GM19240 (cell line): Measurements from ENCODE around the gene SRPRA.
"Not testable (repeated sequence)": the region's sequence is repeated elsewhere in the genome, so short reads cannot be mapped to it uniquely, and the experiment has no call there.

Experiments used
- DNase-seq: peaks from one replicate; pipeline ENCODE4 v3.0.0; 2011; ENCODE audit warnings: low spot score; ENCODE audit not compliant: insufficient read length

SRPRA gene, protein sequence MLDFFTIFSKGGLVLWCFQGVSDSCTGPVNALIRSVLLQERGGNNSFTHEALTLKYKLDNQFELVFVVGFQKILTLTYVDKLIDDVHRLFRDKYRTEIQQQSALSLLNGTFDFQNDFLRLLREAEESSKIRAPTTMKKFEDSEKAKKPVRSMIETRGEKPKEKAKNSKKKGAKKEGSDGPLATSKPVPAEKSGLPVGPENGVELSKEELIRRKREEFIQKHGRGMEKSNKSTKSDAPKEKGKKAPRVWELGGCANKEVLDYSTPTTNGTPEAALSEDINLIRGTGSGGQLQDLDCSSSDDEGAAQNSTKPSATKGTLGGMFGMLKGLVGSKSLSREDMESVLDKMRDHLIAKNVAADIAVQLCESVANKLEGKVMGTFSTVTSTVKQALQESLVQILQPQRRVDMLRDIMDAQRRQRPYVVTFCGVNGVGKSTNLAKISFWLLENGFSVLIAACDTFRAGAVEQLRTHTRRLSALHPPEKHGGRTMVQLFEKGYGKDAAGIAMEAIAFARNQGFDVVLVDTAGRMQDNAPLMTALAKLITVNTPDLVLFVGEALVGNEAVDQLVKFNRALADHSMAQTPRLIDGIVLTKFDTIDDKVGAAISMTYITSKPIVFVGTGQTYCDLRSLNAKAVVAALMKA

GRCh38 chr11:126268708-126269579 lies at the start of gene SRPRA, which contains the start of gene FOXRED1:
SRPRA (minus strand) TSS chr11:126268895; CDS start chr11:126268804, 91 bp downstream.
FOXRED1 (plus strand) TSS chr11:126269154; CDS start chr11:126269207, 53 bp downstream.
- peak; percentile 100 for DNase-seq

DNA sequence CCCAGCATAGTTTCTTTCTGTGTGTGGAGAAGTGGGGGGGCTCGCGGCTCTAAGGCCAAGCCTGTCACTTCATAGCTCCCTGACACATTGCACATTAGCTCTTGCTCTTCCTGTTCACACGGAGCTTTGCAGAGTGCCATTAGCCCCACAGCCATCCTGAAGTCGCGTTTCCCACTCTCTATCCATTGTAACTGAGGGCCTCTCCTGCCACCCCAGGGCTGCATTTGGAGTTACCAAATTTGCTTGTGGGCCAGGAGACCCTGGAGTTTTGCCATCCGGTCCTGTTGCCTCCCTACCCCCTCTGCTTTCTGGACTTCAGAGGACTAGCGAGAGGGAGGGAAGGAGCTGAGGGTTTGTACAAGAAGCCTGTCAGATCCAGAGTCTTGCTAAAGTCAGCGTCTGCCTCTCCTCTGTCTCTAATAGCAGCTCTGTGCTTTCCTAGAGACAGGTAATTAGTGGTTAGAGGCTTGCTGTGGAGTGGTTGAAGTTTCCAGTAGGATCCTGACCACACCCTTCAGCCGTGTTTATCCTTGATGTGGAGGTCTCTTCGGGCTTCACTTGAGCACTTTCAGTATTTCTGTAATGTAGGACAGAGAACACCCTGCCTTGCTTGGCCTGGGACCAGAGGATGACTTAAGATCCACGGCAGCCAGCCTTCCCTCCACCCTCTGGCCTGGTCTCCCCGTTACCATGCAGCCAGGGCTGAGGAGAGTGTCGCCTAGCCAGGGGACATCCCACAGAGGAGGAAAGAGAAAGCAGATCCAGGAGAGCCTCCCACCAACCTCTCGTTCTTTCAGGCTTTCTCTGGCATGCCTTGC lies 49.3 kb upstream of the SRPRA start:
- DNase-seq, result no peak

DNA sequence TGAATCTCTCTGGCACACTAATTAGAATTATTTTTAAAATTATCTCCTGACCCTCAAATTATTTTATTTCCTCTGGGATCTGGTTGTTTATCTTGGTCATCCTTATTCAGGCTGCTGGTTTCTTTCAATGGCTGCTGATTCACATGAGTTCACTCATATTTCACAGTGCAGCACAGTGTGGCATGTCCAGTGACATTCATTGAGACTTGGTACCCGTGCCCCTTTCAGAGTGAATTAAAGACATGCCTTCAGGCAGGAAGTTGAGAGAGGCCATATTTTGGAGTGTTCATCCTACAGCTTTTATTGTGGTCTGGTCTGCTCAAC lies 48.7 kb upstream of the SRPRA start:
- no peak for DNase-seq

- DNase-seq, result no peak
Observed at GRCh38 chr11:126313826-126314225, 45.1 kb upstream of the SRPRA start.

GRCh38 chr11:126312961-126313360 lies 44.3 kb upstream of the SRPRA start:
- DNase-seq, result no peak

DNA sequence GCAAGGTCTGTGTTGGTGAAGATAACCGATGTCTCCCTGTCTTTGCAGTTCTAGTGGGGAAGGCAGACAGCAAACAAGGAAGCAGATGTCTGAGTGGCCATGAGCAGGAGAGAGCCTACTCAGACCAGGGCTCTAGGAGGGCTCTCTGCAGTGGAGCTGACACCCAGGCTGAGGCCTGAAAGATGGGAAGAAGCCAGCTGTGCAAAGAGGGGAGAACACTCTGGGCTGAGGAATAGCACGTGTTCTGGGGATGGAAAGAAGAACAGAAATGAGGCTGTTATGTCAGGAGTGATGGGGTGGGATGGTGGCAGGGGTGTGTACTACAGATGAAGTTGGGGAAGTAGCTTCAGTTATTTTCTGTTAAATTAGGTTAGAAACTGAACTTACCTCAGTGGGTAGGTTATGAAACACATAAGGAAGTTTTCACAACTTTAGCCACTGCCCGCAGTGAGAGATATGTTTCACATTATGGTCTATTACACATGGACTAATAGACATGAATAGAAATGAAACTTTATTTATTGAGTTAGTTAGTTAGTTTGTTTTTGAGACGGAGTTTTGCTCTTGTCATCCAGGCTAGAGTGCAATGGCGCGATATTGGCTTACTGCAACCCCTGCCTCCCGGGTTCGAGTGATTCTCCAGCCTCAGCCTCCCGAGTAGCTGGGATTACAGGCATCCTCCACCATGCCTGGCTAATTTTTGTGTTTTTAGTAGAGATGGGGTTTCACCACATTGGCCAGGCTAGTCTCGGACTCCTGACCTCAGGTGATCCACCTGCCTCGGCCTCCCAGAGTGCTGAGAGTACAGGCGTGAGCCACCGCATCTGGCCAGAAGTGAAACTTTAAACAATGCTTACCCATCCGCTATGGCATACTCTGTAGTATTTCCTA lies 43.0 kb upstream of the SRPRA start:
- DNase-seq, result no peak

DNA sequence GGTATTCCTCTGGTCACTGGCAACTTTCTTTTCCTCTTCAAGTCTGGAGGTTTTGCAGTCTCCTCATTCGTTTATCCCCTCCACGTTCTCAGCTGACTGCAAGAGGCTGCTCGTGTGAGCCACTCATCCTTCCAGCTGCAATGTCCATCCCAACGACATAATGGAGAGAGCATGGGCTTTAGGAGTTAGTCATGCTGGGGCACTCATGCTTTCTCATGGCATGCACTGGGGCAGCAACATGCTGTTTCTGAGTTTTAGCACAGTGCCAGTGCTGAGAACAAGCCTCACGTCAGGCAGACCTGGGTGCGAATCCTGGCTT lies 42.3 kb upstream of the SRPRA start:
- no peak for DNase-seq

GRCh38 chr11:126310200-126310991 lies 41.7 kb upstream of the SRPRA start:
- DNase-seq, result no peak

GRCh38 chr11:126308771-126309170 lies 40.1 kb upstream of the SRPRA start:
- DNase-seq, result not testable (repeated sequence)

DNA sequence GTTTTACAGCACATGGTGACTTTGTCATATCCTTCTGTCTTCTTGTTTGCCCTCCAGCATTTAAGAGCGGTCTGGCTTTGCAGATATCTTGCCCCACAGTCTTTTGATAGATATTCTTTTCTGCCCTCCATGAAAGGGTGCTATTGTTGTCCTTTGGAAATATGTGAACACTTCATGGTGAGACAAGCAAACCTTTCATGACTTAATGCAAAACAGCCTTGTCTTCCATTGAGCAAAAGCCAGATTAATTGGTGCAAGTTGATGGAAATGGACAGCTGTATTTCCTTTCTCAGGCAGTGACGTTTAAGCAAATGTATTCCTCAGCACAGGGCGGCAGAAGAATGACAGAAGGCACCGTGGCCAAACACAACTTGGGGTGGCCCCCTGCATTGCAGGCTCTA lies 39.6 kb upstream of the SRPRA start:
- no peak for DNase-seq

DNA sequence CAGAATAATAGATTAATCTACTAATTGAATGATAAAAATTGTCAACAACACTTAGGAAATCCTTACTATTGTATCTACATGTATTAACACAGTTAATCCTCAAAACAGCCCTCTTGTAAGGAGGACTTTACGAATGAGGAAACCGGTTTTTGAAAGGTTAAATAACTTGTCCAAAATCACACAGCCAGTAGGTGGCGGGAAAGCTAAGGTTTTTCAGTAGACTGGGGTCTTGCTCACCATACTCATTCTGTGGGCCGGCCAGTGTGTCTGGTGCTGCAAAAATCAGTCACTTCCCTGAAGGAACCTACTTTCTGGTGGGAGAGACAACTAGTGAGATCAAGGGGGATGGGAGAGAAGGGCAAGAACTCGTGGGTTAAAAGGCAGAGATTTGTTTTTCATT lies 39.0 kb upstream of the SRPRA start:
- no peak for DNase-seq

DNA sequence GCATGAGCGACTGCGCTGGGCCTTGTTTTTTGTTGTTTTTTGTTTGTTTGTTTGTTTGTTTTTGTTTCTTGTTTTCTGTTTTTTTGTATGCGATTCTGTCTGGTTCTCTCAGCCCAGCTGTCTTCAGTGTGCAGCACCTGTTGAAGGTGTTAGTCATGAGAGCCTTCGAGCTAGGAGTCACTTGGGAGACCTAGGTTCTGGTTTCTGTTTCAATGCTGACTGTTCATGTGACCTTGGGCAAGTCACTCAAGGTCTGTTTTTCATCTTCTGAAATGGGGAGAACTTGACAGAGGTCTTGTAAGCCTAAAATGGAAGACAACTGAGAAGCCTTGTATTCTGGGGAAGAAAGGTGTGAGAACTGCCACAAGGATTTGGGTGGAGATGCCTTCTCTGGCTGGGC lies 37.0 kb upstream of the SRPRA start:
- DNase-seq, result no peak

GRCh38 chr11:126304457-126305075 lies 35.9 kb upstream of the SRPRA start:
- no peak for DNase-seq

GRCh38 chr11:126303623-126304456 lies 35.1 kb upstream of the SRPRA start, which contains the start of gene DCPS:
DCPS (plus strand) TSS chr11:126304060; CDS start chr11:126304081, 21 bp downstream.
- DNase-seq, result peak; percentile 68

DNA sequence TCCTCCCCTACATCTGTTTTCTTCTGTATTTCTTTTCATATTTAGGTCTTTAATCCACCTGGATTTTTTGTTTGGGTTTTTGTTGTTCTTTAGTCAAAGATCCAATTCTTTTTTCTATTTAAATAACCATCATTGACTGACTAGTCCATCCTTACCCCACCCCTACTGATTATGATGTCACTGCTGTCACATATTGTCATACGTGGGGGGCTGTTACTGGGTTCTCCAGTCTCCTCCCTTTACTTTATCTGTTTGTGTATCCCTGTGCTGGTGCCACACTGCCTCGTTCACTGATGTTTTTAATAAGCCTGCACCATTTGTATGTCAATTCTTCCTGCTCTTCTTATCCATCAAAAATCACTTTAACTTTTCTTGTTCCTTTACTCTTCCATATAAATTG lies 28.3 kb upstream of the SRPRA start:
- DNase-seq, result no peak

DNA sequence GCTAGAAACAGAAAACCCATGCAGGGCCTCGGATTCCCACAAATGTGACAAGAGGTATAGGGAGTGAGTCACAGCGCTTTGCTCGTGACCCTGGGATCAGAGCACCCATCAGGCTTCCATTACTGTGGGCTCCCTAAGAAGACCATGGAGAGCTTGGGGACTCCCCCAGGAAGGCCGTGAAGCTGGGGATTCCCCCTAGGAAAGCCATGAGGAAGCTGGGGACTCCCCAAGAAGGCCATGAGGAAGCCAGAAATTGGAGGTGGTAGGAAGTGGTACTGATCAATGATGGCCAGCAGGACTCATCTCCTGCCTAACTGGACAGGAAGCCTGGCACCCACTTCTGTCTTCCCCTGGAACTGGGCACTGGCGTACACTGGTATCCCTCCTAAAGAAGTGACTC lies 25.0 kb upstream of the SRPRA start:
- no peak for DNase-seq

GRCh38 chr11:126290887-126291286 lies 22.2 kb upstream of the SRPRA start:
- no peak for DNase-seq

DNA sequence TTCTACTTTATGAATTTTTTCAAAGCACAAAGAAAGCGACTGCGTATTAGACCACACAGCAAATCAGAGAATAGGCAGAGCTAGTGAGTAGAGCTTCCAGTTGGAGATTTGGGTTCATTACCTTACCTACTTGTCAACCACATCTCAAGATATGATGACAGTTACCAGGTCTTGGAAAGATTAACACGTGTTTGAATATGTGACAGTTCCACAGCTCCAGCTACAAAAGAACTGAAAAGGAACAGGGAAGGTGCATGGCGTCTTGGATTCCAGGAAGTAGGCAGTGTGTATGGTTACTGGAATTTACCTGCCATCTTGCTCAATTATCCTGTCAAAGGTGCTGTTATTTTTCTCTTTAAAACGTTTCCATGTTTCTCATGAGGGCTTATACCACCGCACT lies 19.5 kb upstream of the SRPRA start:
- DNase-seq, result no peak
